GM23248 (cell line): ENCODE results near the gene PYGO2. TPM values are rescaled to one million over a fixed set of nuclear protein-coding genes. Genes with fewer than 3 reads are reported as not detected.

Source experiments
- DNase-seq: peaks from one replicate; pipeline ENCODE4 v3.0.0-alpha.2; 2015
- H2AFZ ChIP-seq: fragments of 200-600 bp; sonication (generic); 2 replicates; pipeline ENCODE4 v1.6.1; 2016; ENCODE audit warnings: antibody characterized with exemption
- H3F3A ChIP-seq: fragments of 200-600 bp; sonication (generic); 2 replicates; pipeline ENCODE4 v1.6.1; 2016; ENCODE audit warnings: mild to moderate bottlenecking, antibody characterized with exemption, mixed run types; ENCODE audit not compliant: insufficient read depth
- H3K27ac ChIP-seq: fragments of 200-600 bp; sonication (generic); 2 replicates; pipeline ENCODE4 v1.5.1; 2016; ENCODE audit warnings: mild to moderate bottlenecking
- H3K27me3 ChIP-seq: fragments of 200-600 bp; sonication (generic); replicated peaks from 2 replicates; pipeline ENCODE4 v1.6.1; 2016; ENCODE audit warnings: mild to moderate bottlenecking; ENCODE audit not compliant: insufficient read depth
- H3K36me3 ChIP-seq: fragments of 200-600 bp; sonication (generic); 2 replicates; pipeline ENCODE4 v1.6.1; 2016; ENCODE audit warnings: low read depth, mild to moderate bottlenecking
- H3K4me1 ChIP-seq: fragments of 200-600 bp; sonication (generic); 2 replicates; pipeline ENCODE4 v1.6.1; 2016; ENCODE audit warnings: mild to moderate bottlenecking; ENCODE audit not compliant: insufficient read depth
- H3K4me2 ChIP-seq: fragments of 200-600 bp; sonication (generic); one replicate; pipeline ENCODE4 v1.6.1; 2016; ENCODE audit warnings: mild to moderate bottlenecking; ENCODE audit not compliant: unreplicated experiment
- H3K4me3 ChIP-seq: fragments of 200-600 bp; sonication (generic); 2 replicates; pipeline ENCODE4 v1.5.1; 2016; ENCODE audit warnings: mild to moderate bottlenecking
- H3K79me2 ChIP-seq: fragments of 200-600 bp; sonication (generic); 2 replicates; pipeline ENCODE4 v1.6.1; 2016; ENCODE audit warnings: mild to moderate bottlenecking; ENCODE audit not compliant: insufficient read depth
- H3K9ac ChIP-seq: fragments of 200-600 bp; sonication (generic); 2 replicates; pipeline ENCODE4 v1.6.1; 2016; ENCODE audit warnings: mild to moderate bottlenecking
- H3K9me2 ChIP-seq: fragments of 200-600 bp; sonication (generic); 2 replicates; pipeline ENCODE4 v1.6.1; 2016; ENCODE audit warnings: mixed run types, mild to moderate bottlenecking, moderate library complexity; ENCODE audit not compliant: insufficient read depth
- H3K9me3 ChIP-seq: fragments of 200-600 bp; sonication (generic); one replicate; pipeline ENCODE4 v1.6.1; 2017; ENCODE audit warnings: low read depth
- H4K20me1 ChIP-seq: fragments of 200-600 bp; sonication (generic); 2 replicates; pipeline ENCODE4 v1.6.0; 2016; ENCODE audit not compliant: insufficient read depth
- EZH2 ChIP-seq: fragments of 200-600 bp; sonication (generic); IDR thresholded peaks from 2 replicates; pipeline ENCODE4 v1.6.1; 2018; ENCODE audit warnings: antibody characterized with exemption, mild to moderate bottlenecking; ENCODE audit not compliant: insufficient read depth, poor library complexity, severe bottlenecking
- EZH2phosphoT487 ChIP-seq: fragments of 200-600 bp; sonication (generic); IDR thresholded peaks from 2 replicates; pipeline ENCODE4 v1.6.1; 2018; ENCODE audit warnings: antibody characterized with exemption, moderate library complexity, mild to moderate bottlenecking, low read depth; ENCODE audit not compliant: insufficient read depth
- WGBS, 2 experiments: methylation state at CpG; one replicate each; pipeline ENCODE4 v1.1.6; 2015 to 2017; ENCODE audit warnings: low lambda C conversion rate in 2 of 2, low coverage in 1 of 2; ENCODE audit errors: missing lambda C conversion rate in 2 of 2; 5-methylcytosine and 5-hydroxymethylcytosine counted together
- in situ Hi-C: fragments of 300-500 bp; cut with MboI; formaldehyde crosslinking; loops from 2 replicates; pipeline ENCODE4 v1.15.0; 2020
- polyA plus RNA-seq: library from polyadenylated mRNA; unstranded; fragments of >200 nt; fragmentation: Nextera tagmentation; extraction: Ambion mirVana; gene quantifications from 2 replicates; pipeline ENCODE4 v1.2.1, GENCODE V29; 2016
- total RNA-seq: library from RNA; depleted of rRNA; stranded (reverse); fragments of >200 nt; shearing (Covaris generic); gene quantifications from 2 replicates; pipeline ENCODE4 v1.2.3, GENCODE V29; 2014

Gene PYGO2
- total and polyA plus RNA-seq, 2 experiments from 2014 or later, result 14.7 to 14.9 TPM

DNA sequence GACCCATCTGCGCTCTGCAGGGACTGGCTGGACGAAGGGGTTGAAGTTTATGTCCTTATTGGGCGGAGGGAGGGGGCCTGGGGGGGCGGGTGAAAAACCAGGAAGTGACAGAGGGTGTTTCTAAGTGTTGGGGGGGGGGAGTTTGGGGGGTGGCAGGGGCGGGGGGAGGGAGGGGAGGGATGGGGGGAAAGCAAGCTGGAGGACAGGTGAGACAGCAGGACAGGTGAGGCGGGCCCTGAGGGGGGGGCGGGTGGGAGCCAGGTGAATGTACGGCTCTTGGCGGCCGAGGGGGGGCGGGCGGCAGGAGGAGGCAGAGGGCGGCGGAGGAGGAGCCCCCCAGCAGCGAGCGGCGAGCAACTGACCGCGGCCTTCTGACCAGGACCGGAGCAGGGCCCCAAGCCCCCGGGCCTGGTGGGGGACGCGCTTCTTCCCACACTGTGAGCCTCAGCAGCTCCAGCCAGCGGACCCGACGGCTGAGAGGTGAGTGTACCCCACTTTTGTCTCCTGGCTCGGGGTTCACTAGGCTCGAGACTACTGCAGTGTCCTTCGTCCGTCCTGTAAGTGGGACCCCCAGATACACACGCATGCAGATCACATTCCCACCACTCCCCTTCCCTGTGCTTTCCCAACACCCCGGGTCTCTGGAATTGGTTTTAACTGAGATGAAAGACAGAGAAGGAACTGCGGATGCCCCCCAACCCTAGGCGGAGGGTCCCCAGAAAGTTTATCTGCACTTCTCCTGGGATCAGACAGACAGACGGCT lies 41.1 kb upstream of the PYGO2 start, which contains the start of gene ZBTB7B:
Gene ZBTB7B, plus strand, starts transcription at position 339 of the 763 bp plus-strand sequence. CDS start 11,859 bp downstream, outside the sequence.
- Histone ChIP-seq H3K9me3 (no peaks in the 10 kb centered on the region), H2AFZ (peak within 1 kb of the TSS; percentile 71), H3K9me2 (no peaks in the 10 kb centered on the region), H3K4me1 (peaks cover 27% of the 10 kb centered on the region), H3K4me2 (peak within 1 kb of the TSS; percentile 94), H3K79me2 (peaks cover 48% of the 10 kb centered on the region), H3K9ac (peak within 1 kb of the TSS; percentile 86), H3K27ac (peak within 1 kb of the TSS; percentile 67), H4K20me1 (no peaks in the 10 kb centered on the region), H3K4me3 (peak within 1 kb of the TSS; percentile 98), H3K36me3 (no peaks in the 10 kb centered on the region), H3K27me3 (no peaks in the 10 kb centered on the region), H3F3A (no peaks in the 10 kb centered on the region)
- peak; percentile 57 for DNase-seq
- in situ Hi-C loops, result no loop called here
- WGBS, 2 experiments, result 1 to 2% methylated on average over 12 to 35 of the region's 35 CpGs
- TF ChIP-seq EZH2phosphoT487 (no peak), EZH2 (no peak)

- H3K9me3 ChIP-seq, result no peaks in the 10 kb centered on the region
- peak overlapping the region; percentile 80 for H3K4me3 ChIP-seq
- no peaks in the 10 kb centered on the region for H3K9me2 ChIP-seq
- in situ Hi-C loops, result no loop called here
- peak overlapping the region; percentile 69 for H2AFZ ChIP-seq
- H3K4me2 ChIP-seq, result peak overlapping the region; percentile 89
- WGBS, 2 experiments, result 1% methylated on average over 20 to 33 of the region's 38 CpGs
- peak overlapping the region; percentile 67 for H3K27ac ChIP-seq
- DNase-seq, result peak; percentile 100
- H3K27me3 ChIP-seq, result no peaks in the 10 kb centered on the region
- H3K4me1 ChIP-seq, result peaks cover 27% of the 10 kb centered on the region
- no peaks in the 10 kb centered on the region for H4K20me1 ChIP-seq
- H3F3A ChIP-seq, result no peaks in the 10 kb centered on the region
- peak overlapping the region; percentile 75 for H3K9ac ChIP-seq
- no peaks in the 10 kb centered on the region for H3K36me3 ChIP-seq
- TF ChIP-seq EZH2phosphoT487, result no peak
- no peak for TF ChIP-seq EZH2
- H3K79me2 ChIP-seq, result peaks cover 40% of the 10 kb centered on the region
Observed at GRCh38 chr1:155001675-155002463, 40.3 kb upstream of the PYGO2 start.

DNA sequence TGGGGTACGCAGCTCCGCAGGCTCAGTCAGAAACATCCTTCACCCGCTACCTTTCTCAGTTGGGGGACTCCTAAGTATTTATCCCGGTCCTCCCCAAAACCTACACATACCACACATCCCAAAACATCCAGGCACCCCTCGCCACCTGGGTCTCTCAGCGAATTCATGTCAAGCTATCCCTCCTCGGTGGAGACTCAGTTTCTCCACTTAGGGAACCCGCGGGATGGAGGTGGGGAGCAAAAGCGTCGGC lies 39.8 kb upstream of the PYGO2 start:
- peak overlapping the region; percentile 75 for H3K9ac ChIP-seq
- no peaks in the 10 kb centered on the region for H4K20me1 ChIP-seq
- H2AFZ ChIP-seq, result peak overlapping the region; percentile 69
- H3K4me1 ChIP-seq, result peaks cover 27% of the 10 kb centered on the region
- H3K79me2 ChIP-seq, result peaks cover 35% of the 10 kb centered on the region
- in situ Hi-C loops, result no loop called here
- no peaks in the 10 kb centered on the region for H3K27me3 ChIP-seq
- no peaks in the 10 kb centered on the region for H3K36me3 ChIP-seq
- TF ChIP-seq EZH2phosphoT487, result no peak
- TF ChIP-seq EZH2, result no peak
- 0 to 2% methylated on average over 8 to 11 of the region's 11 CpGs for WGBS, 2 experiments
- H3K4me2 ChIP-seq, result peak overlapping the region; percentile 89
- no peak for DNase-seq
- H3K9me3 ChIP-seq, result no peaks in the 10 kb centered on the region
- peak overlapping the region; percentile 80 for H3K4me3 ChIP-seq
- H3K9me2 ChIP-seq, result no peaks in the 10 kb centered on the region
- no peaks in the 10 kb centered on the region for H3F3A ChIP-seq
- H3K27ac ChIP-seq, result peak overlapping the region; percentile 67

DNA sequence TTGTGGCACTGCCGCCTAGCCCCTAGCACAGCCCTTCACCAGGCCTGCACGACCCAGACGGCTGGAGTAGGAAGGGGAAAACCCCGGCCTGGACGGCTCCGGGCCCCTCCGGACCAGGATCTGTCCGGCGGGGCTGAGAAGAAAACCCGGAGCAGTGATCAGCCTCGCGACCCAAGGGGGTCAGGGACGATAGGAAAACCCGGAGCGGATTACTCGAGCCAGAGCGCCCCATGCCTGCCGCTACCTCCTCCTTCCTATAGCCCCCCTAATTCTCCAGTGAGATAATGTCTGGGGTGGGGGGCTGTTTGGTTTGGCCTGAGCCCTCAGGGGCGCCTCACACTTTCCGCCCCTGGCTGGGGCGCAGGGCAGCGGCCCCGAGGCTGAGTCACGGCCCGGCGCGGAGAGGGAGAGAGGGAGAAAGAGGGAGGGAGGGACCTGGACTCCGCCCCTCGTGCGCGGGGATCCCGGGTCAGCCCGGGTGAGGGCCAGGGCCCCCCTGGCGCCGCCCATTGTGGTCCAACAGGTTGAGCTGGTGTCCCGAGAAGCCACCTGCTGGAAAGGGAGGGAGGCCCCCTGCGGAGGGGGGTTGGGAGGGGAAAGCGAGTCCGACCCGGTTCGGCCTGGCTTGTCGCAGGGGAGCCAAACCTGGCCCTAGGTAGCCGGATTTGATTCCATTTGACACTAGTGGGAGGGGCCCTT lies 39.3 kb upstream of the PYGO2 start:
- Histone ChIP-seq H3K9me3 (no peaks in the 10 kb centered on the region), H3K27me3 (no peaks in the 10 kb centered on the region), H2AFZ (peak overlapping the region; percentile 69), H3K4me1 (peaks cover 25% of the 10 kb centered on the region), H3K9ac (peak overlapping the region; percentile 75), H3F3A (peaks cover 4% of the 10 kb centered on the region; the same call in 1 of the 2 replicates), H3K79me2 (peaks cover 30% of the 10 kb centered on the region), H3K4me2 (peak overlapping the region; percentile 89), H4K20me1 (no peaks in the 10 kb centered on the region), H3K4me3 (peak overlapping the region; percentile 80), H3K27ac (peak overlapping the region; percentile 67), H3K9me2 (no peaks in the 10 kb centered on the region), H3K36me3 (no peaks in the 10 kb centered on the region)
- in situ Hi-C loops, result no loop called here
- DNase-seq, result peak; percentile 92
- 1 to 2% methylated on average over 31 to 43 of the region's 43 CpGs for WGBS, 2 experiments
- TF ChIP-seq EZH2 (no peak), EZH2phosphoT487 (no peak)
